H9 (cell line): ENCODE measurements around the gene RERE. TPM values are rescaled to one million over a fixed set of nuclear protein-coding genes. Genes with fewer than 3 reads are reported as not detected.
A peak's percentile ranks its signal among the peaks of the same experiment; 100 is the strongest.

Source experiments
- DNase-seq: peaks from one replicate; pipeline ENCODE4 v3.0.0-alpha.2; 2017
- H2AFZ ChIP-seq: one replicate; pipeline ENCODE4 v1.6.1; 2013; ENCODE audit warnings: mild to moderate bottlenecking, low read length, control low read depth, moderate library complexity
- H2AK5ac ChIP-seq: 2 replicates; pipeline ENCODE4 v1.6.1; 2013; ENCODE audit warnings: low read length, control low read depth, mixed read lengths; ENCODE audit not compliant: insufficient read length
- H2BK120ac ChIP-seq: one replicate; pipeline ENCODE4 v1.6.1; 2013; ENCODE audit warnings: low read depth, mild to moderate bottlenecking, low read length, control low read depth, inconsistent platforms; ENCODE audit not compliant: poor library complexity, severe bottlenecking
- H2BK12ac ChIP-seq: 2 replicates; pipeline ENCODE4 v1.6.1; 2013; ENCODE audit warnings: low read length, control low read depth, mixed read lengths, low read depth; ENCODE audit not compliant: insufficient read length
- H2BK15ac ChIP-seq: 2 replicates; pipeline ENCODE4 v1.6.1; 2013; ENCODE audit warnings: low read depth, low read length, control low read depth
- H2BK20ac ChIP-seq: one replicate; pipeline ENCODE4 v1.6.1; 2013; ENCODE audit warnings: low read depth, mild to moderate bottlenecking, low read length, control low read depth, inconsistent platforms; ENCODE audit not compliant: poor library complexity, severe bottlenecking
- H2BK5ac ChIP-seq: 2 replicates; pipeline ENCODE4 v1.6.1; 2013; ENCODE audit warnings: low read length, control low read depth, mixed read lengths; ENCODE audit not compliant: insufficient read length
- H3K14ac ChIP-seq: 2 replicates; pipeline ENCODE4 v1.6.1; 2013; ENCODE audit warnings: low read length, control low read depth; ENCODE audit not compliant: insufficient read depth
- H3K18ac ChIP-seq: 2 replicates; pipeline ENCODE4 v1.6.1; 2013; ENCODE audit warnings: low read depth, mild to moderate bottlenecking, mixed read lengths, low read length, control low read depth; ENCODE audit not compliant: insufficient read length
- H3K23ac ChIP-seq: 2 replicates; pipeline ENCODE4 v1.6.1; 2013; ENCODE audit warnings: low read length, control low read depth, mixed read lengths, low read depth; ENCODE audit not compliant: insufficient read length
- H3K23me2 ChIP-seq: 2 replicates; pipeline ENCODE4 v1.6.1; 2013; ENCODE audit warnings: low read depth, mild to moderate bottlenecking, mixed read lengths, low read length, control low read depth; ENCODE audit not compliant: insufficient read length, poor library complexity, severe bottlenecking
- H3K27ac ChIP-seq: 2 replicates; pipeline ENCODE4 v1.5.1; 2013; ENCODE audit warnings: low read length, control low read depth, mixed read lengths, low read depth; ENCODE audit not compliant: insufficient read length
- H3K27me3 ChIP-seq: 2 replicates; pipeline ENCODE4 v1.6.1; 2013; ENCODE audit warnings: low read length, control low read depth, inconsistent platforms; ENCODE audit not compliant: insufficient read depth
- H3K4ac ChIP-seq: 2 replicates; pipeline ENCODE4 v1.6.1; 2013; ENCODE audit warnings: low read depth, mild to moderate bottlenecking, control low read depth, inconsistent platforms, low read length, moderate library complexity
- H3K4me1 ChIP-seq: 2 replicates; pipeline ENCODE4 v1.6.1; 2013; ENCODE audit warnings: low read length, control low read depth, inconsistent platforms; ENCODE audit not compliant: insufficient read depth
- H3K4me2 ChIP-seq: 2 replicates; pipeline ENCODE4 v1.6.1; 2013; ENCODE audit warnings: low read length, control low read depth, mixed read lengths; ENCODE audit not compliant: insufficient read length, insufficient read depth
- H3K56ac ChIP-seq: 2 replicates; pipeline ENCODE4 v1.6.1; 2013; ENCODE audit warnings: low read depth, mild to moderate bottlenecking, mixed read lengths, low read length, control low read depth; ENCODE audit not compliant: insufficient read length
- H3K79me1 ChIP-seq: 2 replicates; pipeline ENCODE4 v1.6.1; 2013; ENCODE audit warnings: low read depth, mild to moderate bottlenecking, moderate library complexity, low read length, control low read depth, inconsistent platforms; ENCODE audit not compliant: insufficient read depth, poor library complexity, severe bottlenecking
- H3K79me2 ChIP-seq: 2 replicates; pipeline ENCODE4 v1.6.1; 2013; ENCODE audit warnings: low read length, control low read depth, inconsistent platforms; ENCODE audit not compliant: insufficient read depth
- H3K9ac ChIP-seq: 2 replicates; pipeline ENCODE4 v1.6.1; 2013; ENCODE audit warnings: low read length, control low read depth, mixed read lengths; ENCODE audit not compliant: insufficient read length; ENCODE audit errors: extremely low read depth
- H3K9me3 ChIP-seq: one replicate; pipeline ENCODE4 v1.6.1; 2013; ENCODE audit warnings: low read depth, low read length, inconsistent platforms; ENCODE audit not compliant: control insufficient read depth
- H3T11ph ChIP-seq: one replicate; pipeline ENCODE4 v1.6.1; 2013; ENCODE audit warnings: mild to moderate bottlenecking, low read length, control low read depth, inconsistent platforms
- H4K20me1 ChIP-seq: one replicate; pipeline ENCODE4 v1.6.1; 2013; ENCODE audit not compliant: control insufficient read depth, insufficient read length, insufficient read depth
- H4K5ac ChIP-seq: 2 replicates; pipeline ENCODE4 v1.6.1; 2013; ENCODE audit warnings: low read depth, mild to moderate bottlenecking, mixed read lengths, low read length, control low read depth; ENCODE audit not compliant: insufficient read length
- H4K8ac ChIP-seq: replicated peaks from 2 replicates; pipeline ENCODE4 v1.6.1; 2013; ENCODE audit warnings: low read length, control low read depth, mixed read lengths, low read depth; ENCODE audit not compliant: insufficient read length
- H4K91ac ChIP-seq: 2 replicates; pipeline ENCODE4 v1.6.1; 2013; ENCODE audit warnings: low read depth, mild to moderate bottlenecking, moderate library complexity, mixed read lengths, low read length, control low read depth; ENCODE audit not compliant: insufficient read length
- H3K27ac Mint-ChIP-seq, 3 experiments: 2 replicates in 2 of 3; 3 replicates in 1 of 3; pipeline ENCODE4 v1.8.0; 2020 to 2021; ENCODE audit warnings: mixed read lengths in 3 of 3, mild to moderate bottlenecking in 1 of 3, moderate library complexity in 1 of 3
- H3K27me3 Mint-ChIP-seq: 2 replicates; pipeline ENCODE4 v1.8.0; 2021; ENCODE audit warnings: low read depth, mild to moderate bottlenecking, moderate library complexity, mixed read lengths
- H3K36me3 Mint-ChIP-seq, 3 experiments: 2 replicates in 2 of 3; 3 replicates in 1 of 3; pipeline ENCODE4 v1.8.0; 2020 to 2021; ENCODE audit warnings: low read depth in 3 of 3, mixed read lengths in 3 of 3; ENCODE audit not compliant: insufficient read depth in 1 of 3
- H3K4me1 Mint-ChIP-seq, 2 experiments: 2 replicates each; pipeline ENCODE4 v1.8.0; 2020; ENCODE audit warnings: mixed read lengths in 2 of 2
- H3K4me3 Mint-ChIP-seq, 2 experiments: 2 replicates in 1 of 2; 3 replicates in 1 of 2; pipeline ENCODE4 v1.8.0; 2020 to 2021; ENCODE audit warnings: mild to moderate bottlenecking in 2 of 2, mixed read lengths in 2 of 2, moderate library complexity in 1 of 2
- H3K9me3 Mint-ChIP-seq, 2 experiments: 2 replicates in 1 of 2; 3 replicates in 1 of 2; pipeline ENCODE4 v1.8.0; 2020; ENCODE audit warnings: mild to moderate bottlenecking in 2 of 2, mixed read lengths in 2 of 2, moderate library complexity in 1 of 2
- WGBS: extraction: QIAGEN DNeasy Blood & Tissue Kit; methylation state at CpG from one replicate; pipeline ENCODE4 v1.1.7; 2013; ENCODE audit warnings: missing lambda C conversion rate, low lambda C conversion rate, mixed read lengths; ENCODE audit not compliant: insufficient read length; ENCODE audit errors: extremely low coverage; 5-methylcytosine and 5-hydroxymethylcytosine counted together
- total RNA-seq: library from RNA; stranded (reverse); gene quantifications from 2 replicates; pipeline ENCODE4 v1.2.1, GENCODE V29; 2021
- TF ChIP-seq, protein P1 (sequence below): fragments of 200-600 bp; sonication (generic); conservative IDR thresholded peaks from 3 replicates; pipeline ENCODE4 v1.8.0; 2021; ENCODE audit warnings: antibody characterized with exemption, mild to moderate bottlenecking

RERE gene
- total RNA-seq, 1 experiment from 2014 or later = 103 TPM

- no peak overlapping the region for H3K18ac ChIP-seq
- Mint-ChIP-seq H3K4me3 (no peak overlapping the region), H3K9me3 (no peaks in the 10 kb centered on the region), H3K27me3 (no peaks in the 10 kb centered on the region), H3K36me3 (peaks cover 1 to 18% (median 15%) of the 10 kb centered on the region in 3 experiments; a peak in 6 of 7 replicates), H3K27ac (peak overlapping the region in 2 of 3 experiments; percentile 4 to 66; a peak in 3 of 7 replicates), H3K4me1 (peaks cover 18 to 19% of the 10 kb centered on the region in 2 experiments)
- no peak overlapping the region for H3K23ac ChIP-seq
- H4K5ac ChIP-seq = no peak overlapping the region
- no peak overlapping the region for H3K14ac ChIP-seq
- no peak overlapping the region for H2BK5ac ChIP-seq
- no peak overlapping the region for H2AK5ac ChIP-seq
- H2AFZ ChIP-seq = no peak overlapping the region
- no peak overlapping the region for H3K9ac ChIP-seq
- no peaks in the 10 kb centered on the region for H3K79me2 ChIP-seq
- H4K8ac ChIP-seq = no peak overlapping the region
- H4K91ac ChIP-seq = no peak overlapping the region
- no peaks in the 10 kb centered on the region for H3K27me3 ChIP-seq
- no peaks in the 10 kb centered on the region for H3K23me2 ChIP-seq
- no peak overlapping the region for H3K4me2 ChIP-seq
- H3K9me3 ChIP-seq = no peaks in the 10 kb centered on the region
- H3K4ac ChIP-seq = no peak overlapping the region
- H2BK120ac ChIP-seq = no peak overlapping the region
- H3K79me1 ChIP-seq = no peaks in the 10 kb centered on the region
- no peaks in the 10 kb centered on the region; the same call in 1 of the 2 replicates for H3K4me1 ChIP-seq
- H3K27ac ChIP-seq = no peak overlapping the region
- H2BK20ac ChIP-seq = no peak overlapping the region
- no peaks in the 10 kb centered on the region for H4K20me1 ChIP-seq
- no CpG with 5 or more reads among the region's 6 CpGs for WGBS
- H2BK15ac ChIP-seq = no peak overlapping the region
- no peak overlapping the region for H2BK12ac ChIP-seq
- DNase-seq = no peak
- no peak overlapping the region for H3T11ph ChIP-seq
- no peak overlapping the region for H3K56ac ChIP-seq
- TF ChIP-seq, protein P1, sequence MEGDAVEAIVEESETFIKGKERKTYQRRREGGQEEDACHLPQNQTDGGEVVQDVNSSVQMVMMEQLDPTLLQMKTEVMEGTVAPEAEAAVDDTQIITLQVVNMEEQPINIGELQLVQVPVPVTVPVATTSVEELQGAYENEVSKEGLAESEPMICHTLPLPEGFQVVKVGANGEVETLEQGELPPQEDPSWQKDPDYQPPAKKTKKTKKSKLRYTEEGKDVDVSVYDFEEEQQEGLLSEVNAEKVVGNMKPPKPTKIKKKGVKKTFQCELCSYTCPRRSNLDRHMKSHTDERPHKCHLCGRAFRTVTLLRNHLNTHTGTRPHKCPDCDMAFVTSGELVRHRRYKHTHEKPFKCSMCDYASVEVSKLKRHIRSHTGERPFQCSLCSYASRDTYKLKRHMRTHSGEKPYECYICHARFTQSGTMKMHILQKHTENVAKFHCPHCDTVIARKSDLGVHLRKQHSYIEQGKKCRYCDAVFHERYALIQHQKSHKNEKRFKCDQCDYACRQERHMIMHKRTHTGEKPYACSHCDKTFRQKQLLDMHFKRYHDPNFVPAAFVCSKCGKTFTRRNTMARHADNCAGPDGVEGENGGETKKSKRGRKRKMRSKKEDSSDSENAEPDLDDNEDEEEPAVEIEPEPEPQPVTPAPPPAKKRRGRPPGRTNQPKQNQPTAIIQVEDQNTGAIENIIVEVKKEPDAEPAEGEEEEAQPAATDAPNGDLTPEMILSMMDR = no peak
Measured at GRCh38 chr1:8512504-8512903, 304.9 kb downstream of the RERE start.
